ENCODE results near the gene C1orf21.
"Not testable (repeated sequence)": the region's sequence is repeated elsewhere in the genome, so short reads cannot be mapped to it uniquely, and the experiment has no call there.

Gene C1orf21

GRCh38 chr1:184606786-184607185 lies 220.0 kb downstream of the C1orf21 start:
- no CpG with 5 or more reads among the region's 1 CpG for WGBS
- H3K9me3 ChIP-seq (ENCODE audit: insufficient read depth, low read depth, low read length) = no peaks in the 10 kb centered on the region
- peaks cover 14% of the 10 kb centered on the region; the same call in 1 of the 2 replicates for H3K4me1 ChIP-seq (ENCODE audit: insufficient read depth, low read length)
- no peaks in the 10 kb centered on the region for H3K27me3 ChIP-seq (ENCODE audit: insufficient read depth, low read length)
- H3K9ac ChIP-seq (ENCODE audit: low read depth, low read length) = no peak overlapping the region
- H3K27ac ChIP-seq (ENCODE audit: low read depth, low read length) = no peak overlapping the region
- H3K4me3 ChIP-seq (ENCODE audit: low read length) = no peak overlapping the region
- H3K36me3 ChIP-seq (ENCODE audit: insufficient read depth, low read length) = 0 out of 2 replicates have a peak, but pooled peaks cover 2% of the 10 kb centered on the region

- 97% methylated on average over 4 of the region's 4 CpGs for WGBS
- Histone ChIP-seq H3K27me3 (ENCODE audit: insufficient read depth, low read length) (no peaks in the 10 kb centered on the region), H3K4me3 (ENCODE audit: low read length) (no peak overlapping the region), H3K27ac (ENCODE audit: low read depth, low read length) (no peak overlapping the region), H3K36me3 (ENCODE audit: insufficient read depth, low read length) (0 out of 2 replicates have a peak, but pooled peaks cover 2% of the 10 kb centered on the region), H3K9me3 (ENCODE audit: insufficient read depth, low read depth, low read length) (no peaks in the 10 kb centered on the region), H3K9ac (ENCODE audit: low read depth, low read length) (no peak overlapping the region), H3K4me1 (ENCODE audit: insufficient read depth, low read length) (peaks cover 14% of the 10 kb centered on the region; the same call in 1 of the 2 replicates)
These were observed 221.8 kb downstream of the C1orf21 start for GRCh38 chr1:184608581-184608980.

- Histone ChIP-seq H3K36me3 (ENCODE audit: insufficient read depth, low read length) (0 out of 2 replicates have a peak, but pooled peaks cover 2% of the 10 kb centered on the region), H3K9ac (ENCODE audit: low read depth, low read length) (no peak overlapping the region), H3K27me3 (ENCODE audit: insufficient read depth, low read length) (no peaks in the 10 kb centered on the region), H3K4me3 (ENCODE audit: low read length) (no peak overlapping the region), H3K4me1 (ENCODE audit: insufficient read depth, low read length) (peaks cover 14% of the 10 kb centered on the region; the same call in 1 of the 2 replicates), H3K27ac (ENCODE audit: low read depth, low read length) (no peak overlapping the region), H3K9me3 (ENCODE audit: insufficient read depth, low read depth, low read length) (no peaks in the 10 kb centered on the region)
These were observed 222.2 kb downstream of the C1orf21 start for GRCh38 chr1:184608990-184609389.

GRCh38 chr1:184610876-184611595 lies 224.2 kb downstream of the C1orf21 start:
- H3K9ac ChIP-seq (ENCODE audit: low read depth, low read length) = no peak overlapping the region
- peaks cover 6% of the 10 kb centered on the region; the same call in 1 of the 2 replicates for H3K4me1 ChIP-seq (ENCODE audit: insufficient read depth, low read length)
- H3K27me3 ChIP-seq (ENCODE audit: insufficient read depth, low read length) = no peaks in the 10 kb centered on the region
- H3K9me3 ChIP-seq (ENCODE audit: insufficient read depth, low read depth, low read length) = no peaks in the 10 kb centered on the region
- H3K4me3 ChIP-seq (ENCODE audit: low read length) = no peak overlapping the region
- H3K36me3 ChIP-seq (ENCODE audit: insufficient read depth, low read length) = 0 out of 2 replicates have a peak, but pooled peaks cover 2% of the 10 kb centered on the region
- 86% methylated on average over 12 of the region's 12 CpGs for WGBS
- H3K27ac ChIP-seq (ENCODE audit: low read depth, low read length) = no peak overlapping the region

- 97% methylated on average over 5 of the region's 5 CpGs for WGBS
- not testable (repeated sequence) for H3K9ac ChIP-seq (ENCODE audit: low read depth, low read length); H3K27ac ChIP-seq (ENCODE audit: low read depth, low read length)
These were observed 225.4 kb downstream of the C1orf21 start for GRCh38 chr1:184612229-184612628.

GRCh38 chr1:184614667-184615066 lies 227.8 kb downstream of the C1orf21 start:
- WGBS = 95% methylated on average over 7 of the region's 7 CpGs
- Histone ChIP-seq H3K9me3 (ENCODE audit: insufficient read depth, low read depth, low read length) (no peaks in the 10 kb centered on the region), H3K36me3 (ENCODE audit: insufficient read depth, low read length) (no peaks in the 10 kb centered on the region), H3K27me3 (ENCODE audit: insufficient read depth, low read length) (no peaks in the 10 kb centered on the region), H3K27ac (ENCODE audit: low read depth, low read length) (no peak overlapping the region), H3K9ac (ENCODE audit: low read depth, low read length) (no peak overlapping the region), H3K4me1 (ENCODE audit: insufficient read depth, low read length) (no peaks in the 10 kb centered on the region), H3K4me3 (ENCODE audit: low read length) (no peak overlapping the region)

More at GRCh38 chr1:184612229-184612628, 225.4 kb downstream of the C1orf21 start:
- not testable (repeated sequence) for H3K9me3 ChIP-seq (ENCODE audit: insufficient read depth, low read depth, low read length); H3K27me3 ChIP-seq (ENCODE audit: insufficient read depth, low read length); H3K4me3 ChIP-seq (ENCODE audit: low read length); H3K36me3 ChIP-seq (ENCODE audit: insufficient read depth, low read length); H3K4me1 ChIP-seq (ENCODE audit: insufficient read depth, low read length)

- no peak overlapping the region for H3K4me3 ChIP-seq (ENCODE audit: low read length)
- H3K27me3 ChIP-seq (ENCODE audit: insufficient read depth, low read length) = no peaks in the 10 kb centered on the region
- H3K9ac ChIP-seq (ENCODE audit: low read depth, low read length) = no peak overlapping the region
- no peaks in the 10 kb centered on the region for H3K4me1 ChIP-seq (ENCODE audit: insufficient read depth, low read length)
- H3K9me3 ChIP-seq (ENCODE audit: insufficient read depth, low read depth, low read length) = no peaks in the 10 kb centered on the region
- WGBS = 99% methylated on average over 5 of the region's 5 CpGs
- H3K27ac ChIP-seq (ENCODE audit: low read depth, low read length) = no peak overlapping the region
- H3K36me3 ChIP-seq (ENCODE audit: insufficient read depth, low read length) = no peaks in the 10 kb centered on the region
These were observed 228.5 kb downstream of the C1orf21 start for GRCh38 chr1:184615301-184615700.

GRCh38 chr1:184616504-184616903 lies 229.7 kb downstream of the C1orf21 start:
- Histone ChIP-seq H3K27me3 (ENCODE audit: insufficient read depth, low read length) (no peaks in the 10 kb centered on the region), H3K4me3 (ENCODE audit: low read length) (no peak overlapping the region), H3K9ac (ENCODE audit: low read depth, low read length) (no peak overlapping the region), H3K9me3 (ENCODE audit: insufficient read depth, low read depth, low read length) (no peaks in the 10 kb centered on the region), H3K36me3 (ENCODE audit: insufficient read depth, low read length) (no peaks in the 10 kb centered on the region), H3K4me1 (ENCODE audit: insufficient read depth, low read length) (no peaks in the 10 kb centered on the region), H3K27ac (ENCODE audit: low read depth, low read length) (no peak overlapping the region)
- WGBS = 97% methylated on average over 5 of the region's 6 CpGs

- H3K9ac ChIP-seq (ENCODE audit: low read depth, low read length) = no peak overlapping the region
- WGBS = 94% methylated on average over 3 of the region's 3 CpGs
- H3K27me3 ChIP-seq (ENCODE audit: insufficient read depth, low read length) = no peaks in the 10 kb centered on the region
- H3K36me3 ChIP-seq (ENCODE audit: insufficient read depth, low read length) = no peaks in the 10 kb centered on the region
- H3K27ac ChIP-seq (ENCODE audit: low read depth, low read length) = no peak overlapping the region
- H3K4me1 ChIP-seq (ENCODE audit: insufficient read depth, low read length) = no peaks in the 10 kb centered on the region
- no peak overlapping the region for H3K4me3 ChIP-seq (ENCODE audit: low read length)
- H3K9me3 ChIP-seq (ENCODE audit: insufficient read depth, low read depth, low read length) = no peaks in the 10 kb centered on the region
These were observed 230.7 kb downstream of the C1orf21 start for GRCh38 chr1:184617433-184618029.

GRCh38 chr1:184618851-184619250 lies 232.0 kb downstream of the C1orf21 start:
- Histone ChIP-seq H3K4me3 (ENCODE audit: low read length) (no peak overlapping the region), H3K27ac (ENCODE audit: low read depth, low read length) (no peak overlapping the region), H3K27me3 (ENCODE audit: insufficient read depth, low read length) (no peaks in the 10 kb centered on the region), H3K4me1 (ENCODE audit: insufficient read depth, low read length) (no peaks in the 10 kb centered on the region), H3K36me3 (ENCODE audit: insufficient read depth, low read length) (no peaks in the 10 kb centered on the region), H3K9ac (ENCODE audit: low read depth, low read length) (no peak overlapping the region), H3K9me3 (ENCODE audit: insufficient read depth, low read depth, low read length) (no peaks in the 10 kb centered on the region)
- 90% methylated on average over 3 of the region's 3 CpGs for WGBS

GRCh38 chr1:184620469-184620868 lies 233.6 kb downstream of the C1orf21 start:
- H3K9ac ChIP-seq (ENCODE audit: low read depth, low read length) = no peak overlapping the region
- no peak overlapping the region for H3K27ac ChIP-seq (ENCODE audit: low read depth, low read length)
- no peak overlapping the region for H3K4me3 ChIP-seq (ENCODE audit: low read length)
- no peaks in the 10 kb centered on the region for H3K27me3 ChIP-seq (ENCODE audit: insufficient read depth, low read length)
- no peaks in the 10 kb centered on the region; the same call in 1 of the 2 replicates for H3K4me1 ChIP-seq (ENCODE audit: insufficient read depth, low read length)
- H3K36me3 ChIP-seq (ENCODE audit: insufficient read depth, low read length) = no peaks in the 10 kb centered on the region
- H3K9me3 ChIP-seq (ENCODE audit: insufficient read depth, low read depth, low read length) = no peaks in the 10 kb centered on the region

All from HUES64 (cell line).